H1 (cell line): ENCODE results near the gene ACOX1.

Source experiments
- CREB1 ChIP-seq: IDR thresholded peaks from 2 replicates; pipeline ENCODE4 v1.6.1; 2012; ENCODE audit warnings: inconsistent platforms
- CTCF ChIP-seq, 3 experiments: IDR thresholded peaks; 1 replicate in 2 of 3; 2 replicates in 1 of 3; pipeline versions ENCODE4 v1.5.1 to v1.6.1; 2011; ENCODE audit warnings: low read length in 3 of 3, mild to moderate bottlenecking in 3 of 3, inconsistent platforms in 2 of 3, low read depth in 1 of 3, moderate library complexity in 1 of 3; ENCODE audit not compliant: insufficient read depth in 1 of 3; ENCODE audit errors: control extremely low read depth in 1 of 3
- GABPA ChIP-seq: IDR thresholded peaks from 2 replicates; pipeline ENCODE4 v1.6.1; 2011; ENCODE audit warnings: mild to moderate bottlenecking, low read length, moderate library complexity, borderline replicate concordance; ENCODE audit not compliant: insufficient read depth
- POLR2A ChIP-seq, 2 experiments: IDR thresholded peaks; 1 replicate in 1 of 2; 2 replicates in 1 of 2; pipeline ENCODE4 v1.6.1; 2011; ENCODE audit warnings: low read depth in 2 of 2, low read length in 2 of 2, mild to moderate bottlenecking in 2 of 2; ENCODE audit errors: control extremely low read depth in 1 of 2
- POLR2AphosphoS5 ChIP-seq: IDR thresholded peaks from 2 replicates; pipeline ENCODE4 v1.6.1; 2011; ENCODE audit warnings: low read depth, low read length
- TAF1 ChIP-seq: IDR thresholded peaks from 2 replicates; pipeline ENCODE4 v1.6.1; 2011; ENCODE audit warnings: mild to moderate bottlenecking, low read depth, low read length
- ZNF274 ChIP-seq: IDR thresholded peaks from 2 replicates; pipeline ENCODE4 v1.7.0; 2012; ENCODE audit warnings: low read length, borderline replicate concordance; ENCODE audit errors: extremely low read depth

- TF ChIP-seq POLR2AphosphoS5, result no peak
- no peak for TF ChIP-seq CTCF (IDR thresholded peaks at IDR 0.05; ENCODE audit: control extremely low read depth in 1 of 3, insufficient read depth in 1 of 3, low read depth in 1 of 3, low read length in 3 of 3)
- no peak for TF ChIP-seq CREB1
- no peak for TF ChIP-seq GABPA
- no peak for TF ChIP-seq TAF1
- no peak; a peak in 1 of 3 replicates for TF ChIP-seq POLR2A (IDR thresholded peaks at IDR 0.05; ENCODE audit: control extremely low read depth in 1 of 2, low read depth in 2 of 2, low read length in 2 of 2)
- no peak for TF ChIP-seq ZNF274
These were observed 4.7 kb upstream of the ACOX1 start for GRCh38 chr17:75983501-75984181.
